SK-N-SH (cell line): Measurements from ENCODE around the gene UGT1A7. TPM values are rescaled to one million over a fixed set of nuclear protein-coding genes. Genes with fewer than 3 reads are reported as not detected.
"Not testable (repeated sequence)": the region's sequence is repeated elsewhere in the genome, so short reads cannot be mapped to it uniquely, and the experiment has no call there.

Source experiments
- CTCF ChIA-PET: fragments of 300-600, 350-600 bp; formaldehyde crosslinking; extraction: SDS; loops from one replicate; lab custom pipeline; 2021; lab: Yijun Ruan, JAX
- POLR2A ChIA-PET: fragments of 350-600 bp; sonication (Branson Sonifier 250); formaldehyde crosslinking; extraction: SDS; loops from one replicate; lab custom pipeline; 2020; ENCODE audit warnings: antibody characterized with exemption, inconsistent platforms; lab: Yijun Ruan, JAX
- DNase-seq: peaks from one replicate; pipeline ENCODE4 v3.0.0; 2012
- H2AFZ ChIP-seq: fragments of 200-600 bp; sonication (generic); 2 replicates; pipeline ENCODE4 v1.8.1; 2016; ENCODE audit warnings: antibody characterized with exemption, mild to moderate bottlenecking, low read depth
- H3F3A ChIP-seq: fragments of 200-600 bp; sonication (generic); replicated peaks from 2 replicates; pipeline ENCODE3; 2016; ENCODE audit warnings: antibody characterized with exemption, mild to moderate bottlenecking; ENCODE audit not compliant: insufficient read depth
- H3K27ac ChIP-seq, 2 experiments: fragments of 200-500 bp in 1 of 2; fragments of 200-600 bp in 1 of 2; sonication (Bioruptor generic) in 1 of 2; sonication (generic), shearing (Covaris generic) in 1 of 2; 2 replicates each; pipeline versions ENCODE4 v1.5.1 to v1.6.1; 2014 to 2016; ENCODE audit warnings: low read depth in 2 of 2, inconsistent platforms in 1 of 2, low read length in 1 of 2, mild to moderate bottlenecking in 1 of 2, mixed read lengths in 1 of 2
- H3K27me3 ChIP-seq: fragments of 200-600 bp; sonication (generic), shearing (Covaris generic); 2 replicates; pipeline ENCODE4 v1.6.1; 2016; ENCODE audit warnings: mixed run types; ENCODE audit not compliant: insufficient read depth
- H3K36me3 ChIP-seq, 2 experiments: fragments of 200-500 bp in 1 of 2; fragments of 200-600 bp in 1 of 2; sonication (Bioruptor generic) in 1 of 2; sonication (generic) in 1 of 2; replicated peaks in 1 of 2; 2 replicates each; pipeline versions ENCODE3 to v1.5.1; 2014 to 2016; ENCODE audit warnings: low read length in 1 of 2, mild to moderate bottlenecking in 1 of 2; ENCODE audit not compliant: insufficient read depth in 2 of 2, control insufficient read depth in 1 of 2
- H3K4me1 ChIP-seq, 2 experiments: fragments of 200-500 bp in 1 of 2; fragments of 200-600 bp in 1 of 2; sonication (Bioruptor generic) in 1 of 2; sonication (generic), shearing (Covaris generic) in 1 of 2; 2 replicates each; pipeline versions ENCODE4 v1.5.1 to v1.6.1; 2014 to 2016; ENCODE audit warnings: low read depth in 1 of 2, low read length in 1 of 2, mixed run types in 1 of 2; ENCODE audit not compliant: insufficient read depth in 2 of 2, control insufficient read depth in 1 of 2
- H3K4me2 ChIP-seq: fragments of 200-600 bp; sonication (generic), shearing (Covaris generic); 2 replicates; pipeline ENCODE4 v1.6.1; 2017; ENCODE audit warnings: mixed run types
- H3K4me3 ChIP-seq, 2 experiments: fragments of 200-500 bp in 1 of 2; fragments of 200-600 bp in 1 of 2; sonication (Bioruptor generic) in 1 of 2; sonication (generic), shearing (Covaris generic) in 1 of 2; 2 replicates each; pipeline versions ENCODE4 v1.5.1 to v1.8.1; 2014 to 2016; ENCODE audit warnings: low read depth in 2 of 2, inconsistent platforms in 1 of 2, low read length in 1 of 2, mild to moderate bottlenecking in 1 of 2, mixed read lengths in 1 of 2, moderate library complexity in 1 of 2
- H3K79me2 ChIP-seq: fragments of 200-600 bp; sonication (generic); 2 replicates; pipeline ENCODE4 v1.8.1; 2017; ENCODE audit warnings: mild to moderate bottlenecking; ENCODE audit not compliant: insufficient read depth
- H3K9ac ChIP-seq: fragments of 200-600 bp; sonication (generic); 2 replicates; pipeline ENCODE4 v1.6.1; 2017; ENCODE audit warnings: mixed run types
- H3K9me2 ChIP-seq: fragments of 200-600 bp; sonication (generic); 2 replicates; pipeline ENCODE4 v1.6.1; 2017; ENCODE audit warnings: mixed run types
- H3K9me3 ChIP-seq: fragments of 200-600 bp; sonication (generic); 2 replicates; pipeline ENCODE4 v1.6.1; 2017; ENCODE audit warnings: mixed run types, mild to moderate bottlenecking, moderate library complexity
- H4K20me1 ChIP-seq: fragments of 200-600 bp; sonication (generic); 2 replicates; pipeline ENCODE4 v1.6.1; 2017; ENCODE audit warnings: mild to moderate bottlenecking, mixed run types; ENCODE audit not compliant: insufficient read depth
- CHD2 ChIP-seq: fragments of 150-350 bp; IDR thresholded peaks from 2 replicates; pipeline ENCODE4 v1.6.1; 2018; ENCODE audit warnings: low read length; ENCODE audit not compliant: partially characterized antibody
- EP300 ChIP-seq, 2 experiments: IDR thresholded peaks; 2 replicates each; pipeline versions ENCODE4 v1.4.0 to v1.6.1; 2012; ENCODE audit warnings: borderline replicate concordance in 1 of 2, low read depth in 1 of 2, low read length in 1 of 2
- EZH2phosphoT487 ChIP-seq: fragments of 200-600 bp; sonication (generic); IDR thresholded peaks from 2 replicates; pipeline ENCODE4 v1.6.1; 2017; ENCODE audit warnings: low read depth, mixed run types, mild to moderate bottlenecking, antibody characterized with exemption, moderate library complexity, borderline replicate concordance
- FOSL2 ChIP-seq: IDR thresholded peaks from 2 replicates; pipeline ENCODE4 v1.4.0; 2012; ENCODE audit warnings: low read depth, mild to moderate bottlenecking, moderate library complexity, borderline replicate concordance
- GATA2 ChIP-seq: sonication (generic); formaldehyde crosslinking; IDR thresholded peaks from 2 replicates; pipeline ENCODE4 v1.5.0; 2020; ENCODE audit warnings: mild to moderate bottlenecking, missing genetic modification reagents
- JUND ChIP-seq: IDR thresholded peaks from 2 replicates; pipeline ENCODE4 v1.4.0; 2012
- MEF2A ChIP-seq: IDR thresholded peaks from 2 replicates; pipeline ENCODE4 v1.4.0; 2012; ENCODE audit warnings: low read depth, borderline replicate concordance
- TCF12 ChIP-seq: IDR thresholded peaks from 2 replicates; pipeline ENCODE4 v1.4.0; 2012
- USF1 ChIP-seq: IDR thresholded peaks from 2 replicates; pipeline ENCODE4 v1.4.0; 2012; ENCODE audit warnings: low read depth, borderline replicate concordance
- WGBS: methylation state at CpG from one replicate; pipeline ENCODE4 v1.1.6; 2017; ENCODE audit warnings: low lambda C conversion rate; 5-methylcytosine and 5-hydroxymethylcytosine counted together
- polyA plus RNA-seq, 3 experiments: library from polyadenylated mRNA; depleted of rRNA; stranded (reverse); fragments of >200 nt; gene quantifications; 2 replicates each; pipeline ENCODE4 v1.2.3, GENCODE V29; 2012
- TF ChIP-seq, protein P1 (sequence below): IDR thresholded peaks from 2 replicates; pipeline ENCODE4 v1.4.0; 2012; ENCODE audit warnings: low read depth
- TF ChIP-seq, protein P2 (sequence below): fragments of 200-600 bp; sonication (generic); IDR thresholded peaks from 2 replicates; pipeline ENCODE4 v1.6.1; 2017; ENCODE audit warnings: antibody characterized with exemption, mild to moderate bottlenecking, moderate library complexity

UGT1A7 gene
- polyA plus RNA-seq, 1 of the 3 experiments (the other 2 are of a cell fraction), result not detected

DNA sequence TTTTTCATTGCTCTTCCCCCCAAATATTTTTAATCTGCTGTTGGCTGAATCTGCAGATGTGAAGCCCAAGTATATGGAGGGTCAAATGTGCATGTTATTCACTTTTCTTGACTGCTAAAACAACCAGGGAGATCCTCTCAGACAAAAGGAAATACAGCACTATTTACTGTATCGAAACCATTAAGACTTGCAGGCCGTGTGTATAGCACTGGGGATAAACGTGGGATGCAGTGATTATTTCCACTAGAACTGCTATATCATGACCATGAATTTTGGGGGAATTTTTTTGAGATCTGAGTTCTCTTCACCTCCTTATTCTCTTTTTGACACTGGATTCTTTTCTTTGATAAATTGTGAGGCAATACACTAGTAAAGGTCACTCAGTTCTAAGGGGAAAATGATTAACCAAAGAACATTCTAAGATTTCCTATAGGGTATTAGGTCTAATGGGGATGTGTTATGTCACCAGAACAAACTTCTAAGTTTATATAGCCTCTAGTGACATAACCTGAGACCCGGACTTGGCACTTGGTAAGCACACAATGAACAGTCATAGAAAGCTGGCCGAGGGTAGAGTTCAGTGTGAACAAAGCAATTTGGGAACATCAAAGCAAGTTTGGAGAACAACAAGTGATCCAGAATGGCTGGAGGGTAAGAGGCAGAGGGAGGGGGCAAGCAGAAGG lies 63.5 kb downstream of the UGT1A7 start:
- ChIA-PET POLR2A (no interaction called here), CTCF (no interaction called here)
- WGBS, result 28% methylated on average over 5 of the region's 5 CpGs

GRCh38 chr2:233745838-233746237 lies 64.1 kb downstream of the UGT1A7 start:
- H3K4me2 ChIP-seq, H3K4me3 ChIP-seq, H3K79me2 ChIP-seq, H3K27ac ChIP-seq, H4K20me1 ChIP-seq, H3F3A ChIP-seq, DNase-seq, H3K4me1 ChIP-seq, H3K36me3 ChIP-seq, H3K9ac ChIP-seq, H3K27me3 ChIP-seq, H3K9me2 ChIP-seq, H2AFZ ChIP-seq, POLR2A ChIA-PET, H3K9me3 ChIP-seq: not testable (repeated sequence)
- 9% methylated on average over 2 of the region's 2 CpGs for WGBS
- CTCF ChIA-PET, result interaction anchor here (1.9 kb wide), 1 partner anchor 34 kb away, joined by 6 read pairs; no protein-coding TSS in a partner anchor

More for the DNA sequence above, 63.5 kb downstream of the UGT1A7 start:
- Histone ChIP-seq H3K36me3 (no peaks in the 10 kb centered on the region), H3F3A (no peaks in the 10 kb centered on the region), H4K20me1 (no peaks in the 10 kb centered on the region), H3K9ac (no peak overlapping the region), H3K4me2 (no peak overlapping the region), H3K4me3 (no peak overlapping the region), H3K79me2 (no peaks in the 10 kb centered on the region), H3K9me3 (no peaks in the 10 kb centered on the region), H3K4me1 (no peaks in the 10 kb centered on the region), H3K9me2 (no peaks in the 10 kb centered on the region)
- DNase-seq, result no peak
- TF ChIP-seq FOSL2, result no peak
- TF ChIP-seq, protein P1, sequence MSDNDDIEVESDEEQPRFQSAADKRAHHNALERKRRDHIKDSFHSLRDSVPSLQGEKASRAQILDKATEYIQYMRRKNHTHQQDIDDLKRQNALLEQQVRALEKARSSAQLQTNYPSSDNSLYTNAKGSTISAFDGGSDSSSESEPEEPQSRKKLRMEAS, result no peak
- no peak for TF ChIP-seq MEF2A
- TF ChIP-seq EP300 (IDR thresholded peaks at IDR 0.05; ENCODE audit: borderline replicate concordance in 1 of 2, low read depth in 1 of 2, low read length in 1 of 2), result no peak
- no peak for TF ChIP-seq JUND
- no peak for TF ChIP-seq EZH2phosphoT487
- no peak for TF ChIP-seq TCF12
- TF ChIP-seq, protein P2, sequence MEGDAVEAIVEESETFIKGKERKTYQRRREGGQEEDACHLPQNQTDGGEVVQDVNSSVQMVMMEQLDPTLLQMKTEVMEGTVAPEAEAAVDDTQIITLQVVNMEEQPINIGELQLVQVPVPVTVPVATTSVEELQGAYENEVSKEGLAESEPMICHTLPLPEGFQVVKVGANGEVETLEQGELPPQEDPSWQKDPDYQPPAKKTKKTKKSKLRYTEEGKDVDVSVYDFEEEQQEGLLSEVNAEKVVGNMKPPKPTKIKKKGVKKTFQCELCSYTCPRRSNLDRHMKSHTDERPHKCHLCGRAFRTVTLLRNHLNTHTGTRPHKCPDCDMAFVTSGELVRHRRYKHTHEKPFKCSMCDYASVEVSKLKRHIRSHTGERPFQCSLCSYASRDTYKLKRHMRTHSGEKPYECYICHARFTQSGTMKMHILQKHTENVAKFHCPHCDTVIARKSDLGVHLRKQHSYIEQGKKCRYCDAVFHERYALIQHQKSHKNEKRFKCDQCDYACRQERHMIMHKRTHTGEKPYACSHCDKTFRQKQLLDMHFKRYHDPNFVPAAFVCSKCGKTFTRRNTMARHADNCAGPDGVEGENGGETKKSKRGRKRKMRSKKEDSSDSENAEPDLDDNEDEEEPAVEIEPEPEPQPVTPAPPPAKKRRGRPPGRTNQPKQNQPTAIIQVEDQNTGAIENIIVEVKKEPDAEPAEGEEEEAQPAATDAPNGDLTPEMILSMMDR, result no peak
- TF ChIP-seq USF1, result no peak
- no peak for TF ChIP-seq GATA2 (CRISPR knock-in tag)
- no peak for TF ChIP-seq CHD2
- TF ChIP-seq, all 33 proteins: peak for 0
- Histone ChIP-seq H3K27ac (no peak overlapping the region), H3K27me3 (no peaks in the 10 kb centered on the region; the same call in 1 of the 2 replicates), H2AFZ (no peak overlapping the region)
